Stimulated activated CD4-positive, alpha-beta T cell treated with anti-CD3 and anti-CD28 coated beads, TNF-alpha, amount 100 ng/mL, for 48 hours (primary cell): ENCODE data around the gene PKMYT1.
"Not testable (repeated sequence)": the region's sequence is repeated elsewhere in the genome, so short reads cannot be mapped to it uniquely, and the experiment has no call there.

ENCODE experiments used
- DNase-seq, 3 donors: peaks; one replicate each; pipeline ENCODE4 v3.0.0-alpha.2; 2020; ENCODE audit warnings: low read depth in 3 of 3

The PKMYT1 gene

GRCh38 chr16:2960183-2961010 is 19.8 kb downstream of the PKMYT1 start:
- DNase-seq: no peak

GRCh38 chr16:2959206-2959605 is 21.0 kb downstream of the PKMYT1 start:
- DNase-seq: no peak

- DNase-seq: no peak
These were observed 23.7 kb downstream of the PKMYT1 start for GRCh38 chr16:2956579-2956956.

GRCh38 chr16:2955779-2956578 is 24.3 kb downstream of the PKMYT1 start:
- DNase-seq: no peak

GRCh38 chr16:2955438-2955778 is 24.8 kb downstream of the PKMYT1 start:
- no peak for DNase-seq

- no peak for DNase-seq
These were observed 25.4 kb downstream of the PKMYT1 start for GRCh38 chr16:2954656-2955381.

GRCh38 chr16:2953706-2954627 is 26.3 kb downstream of the PKMYT1 start:
- DNase-seq: no peak

GRCh38 chr16:2952679-2953078 is 27.6 kb downstream of the PKMYT1 start:
- DNase-seq: no peak

GRCh38 chr16:2950773-2951172 is 29.5 kb downstream of the PKMYT1 start:
- DNase-seq: no peak

- no peak for DNase-seq
These were observed 29.9 kb downstream of the PKMYT1 start for GRCh38 chr16:2950353-2950724.

GRCh38 chr16:2949705-2950352 is 30.4 kb downstream of the PKMYT1 start:
- no peak for DNase-seq

GRCh38 chr16:2948807-2949704 is 31.2 kb downstream of the PKMYT1 start:
- DNase-seq: no peak

- no peak for DNase-seq
These were observed 33.6 kb downstream of the PKMYT1 start for GRCh38 chr16:2946649-2947048.

GRCh38 chr16:2943716-2944115 is 36.5 kb downstream of the PKMYT1 start:
- DNase-seq: not testable (repeated sequence)

- DNase-seq: no peak
These were observed 38.2 kb downstream of the PKMYT1 start for GRCh38 chr16:2942045-2942444.

- no peak for DNase-seq
These were observed 40.3 kb downstream of the PKMYT1 start for GRCh38 chr16:2939968-2940367.

- DNase-seq: no peak
These were observed 42.0 kb downstream of the PKMYT1 start for GRCh38 chr16:2938206-2938605.

- no peak for DNase-seq
These were observed 43.1 kb downstream of the PKMYT1 start for GRCh38 chr16:2937170-2937569.

- DNase-seq: no peak
These were observed 43.7 kb downstream of the PKMYT1 start for GRCh38 chr16:2936436-2937011.

GRCh38 chr16:2934450-2934849 is 45.8 kb downstream of the PKMYT1 start:
- no peak for DNase-seq
